GM10266 (cell line): ENCODE data around the gene GRAMD4.
"Not testable (repeated sequence)": the region's sequence is repeated elsewhere in the genome, so short reads cannot be mapped to it uniquely, and the experiment has no call there.

Source experiments
- DNase-seq: peaks from one replicate; pipeline ENCODE4 v3.0.0; 2012; ENCODE audit errors: extremely low spot score
- CTCF ChIP-seq: IDR thresholded peaks from 2 replicates; pipeline ENCODE4 v1.5.1; 2012; ENCODE audit warnings: mild to moderate bottlenecking, low read depth; ENCODE audit not compliant: control insufficient read depth, insufficient read depth; ENCODE audit errors: missing control alignments

GRAMD4 gene

DNA sequence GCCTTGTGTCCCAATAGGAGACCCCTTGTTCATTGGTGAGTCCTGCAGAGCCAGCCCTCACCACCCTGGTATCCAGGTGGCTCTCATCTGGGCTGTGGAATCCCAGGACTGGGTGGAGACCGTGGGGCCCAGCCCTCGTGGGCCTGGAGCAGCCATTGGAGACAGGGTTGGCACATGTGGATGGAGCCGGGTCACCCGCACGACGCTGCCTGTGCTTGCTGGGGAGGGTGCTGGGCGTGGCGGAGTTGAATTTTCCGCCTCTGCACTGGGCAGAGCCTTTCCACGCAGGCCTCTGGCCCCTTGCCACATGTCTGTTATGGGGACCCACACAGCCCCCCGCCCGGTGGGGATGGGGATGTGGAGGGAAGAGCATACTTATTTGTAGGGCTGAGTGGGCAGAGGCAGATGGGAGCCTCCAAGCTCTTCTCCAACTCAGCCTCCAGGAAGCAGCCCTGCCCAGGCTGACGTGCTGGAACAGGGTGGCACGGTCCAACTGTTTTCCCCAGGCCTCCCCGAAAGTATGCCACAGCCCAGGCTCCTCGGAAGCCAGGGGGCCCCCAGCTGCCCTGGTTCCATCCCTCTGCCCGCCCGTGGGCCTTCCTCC lies 12.6 kb downstream of the GRAMD4 start:
- no peak for DNase-seq
- TF ChIP-seq CTCF, result no peak

DNA sequence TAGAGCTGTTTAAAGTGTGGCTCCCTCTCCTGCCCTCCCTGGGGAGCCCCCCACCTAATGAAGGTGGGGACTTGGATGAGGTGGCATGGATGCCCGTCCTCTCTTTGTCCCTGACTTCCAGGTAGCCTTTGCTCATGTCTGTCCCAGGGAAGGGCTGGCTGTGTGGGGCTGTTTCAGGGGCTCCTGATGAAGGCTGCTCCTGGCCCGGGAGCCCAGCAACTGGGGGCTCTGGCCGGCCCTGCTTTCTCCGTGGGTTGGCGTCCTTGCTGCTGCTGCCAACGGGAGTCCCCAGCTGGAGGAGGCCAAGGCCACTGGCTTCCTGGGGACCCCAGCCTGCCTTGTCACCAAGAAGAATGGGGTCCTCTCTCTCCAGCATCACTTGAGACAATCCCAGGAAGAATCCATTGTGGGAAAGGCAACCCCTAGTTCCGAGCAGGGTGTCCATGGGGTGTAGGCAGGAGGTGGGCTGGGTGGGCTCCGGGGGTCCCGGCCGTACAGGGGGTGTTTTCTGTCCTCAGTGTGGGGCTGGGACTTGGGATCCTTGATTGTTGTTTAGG lies 13.2 kb downstream of the GRAMD4 start:
- TF ChIP-seq CTCF, result no peak
- no peak for DNase-seq

GRCh38 chr22:46634011-46634699 lies 14.0 kb downstream of the GRAMD4 start:
- no peak for TF ChIP-seq CTCF
- DNase-seq, result no peak

- DNase-seq, result not testable (repeated sequence)
Observed at GRCh38 chr22:46634973-46635685, 14.9 kb downstream of the GRAMD4 start.

DNA sequence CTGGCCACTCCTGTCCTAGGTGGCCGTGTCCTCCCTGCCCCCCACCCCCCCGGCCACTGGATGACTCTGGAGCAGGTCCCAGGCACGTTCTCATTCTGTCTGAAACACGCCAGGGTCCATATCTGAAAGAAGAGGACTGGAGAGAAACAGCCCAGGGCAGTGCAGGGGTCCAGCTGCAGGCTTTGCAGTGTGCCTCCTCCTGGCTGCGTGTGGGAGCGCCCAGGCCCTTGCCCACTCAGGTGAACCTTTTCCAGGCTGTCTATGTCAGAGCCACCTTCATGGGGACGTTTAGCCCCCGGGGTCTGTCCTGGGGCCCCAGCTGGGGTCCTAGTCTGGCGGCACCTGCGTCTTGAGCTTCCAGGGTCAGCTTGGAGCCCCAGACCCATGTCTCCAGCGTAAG lies 15.6 kb downstream of the GRAMD4 start:
- DNase-seq, result no peak
- no peak for TF ChIP-seq CTCF

- DNase-seq, result no peak
- no peak for TF ChIP-seq CTCF
Observed at GRCh38 chr22:46636221-46637002, 16.2 kb downstream of the GRAMD4 start.
